A549 (cell line): ENCODE results near the gene CLASP1. TPM values are rescaled to one million over a fixed set of nuclear protein-coding genes. Genes with fewer than 3 reads are reported as not detected.

ENCODE experiments used
- ATAC-seq, 2 experiments: fragments of 200-7000 bp in 1 of 2; fragments of >200 bp in 1 of 2; cut with Nextera tagmentation in 1 of 2; cut with Tn5 transposase in 1 of 2; 3 replicates each; pipeline versions ENCODE4 v1.8.0 to v1.9.1; 2018 to 2020; ENCODE audit warnings: mild to moderate bottlenecking in 1 of 2, moderate library complexity in 1 of 2
- CTCF ChIA-PET: fragments of 300-600 bp; sonication (Branson Sonifier 250); formaldehyde crosslinking; extraction: SDS; loops from one replicate; lab custom pipeline; 2021; ENCODE audit warnings: antibody characterized with exemption, inconsistent platforms; lab: Yijun Ruan, JAX
- POLR2A ChIA-PET: fragments of 350-600 bp; formaldehyde crosslinking; extraction: SDS; loops from one replicate; lab custom pipeline; 2021; ENCODE audit warnings: antibody characterized with exemption, inconsistent platforms; lab: Yijun Ruan, JAX
- DNase-seq, 2 experiments: peaks; one replicate each; pipeline versions ENCODE4 v3.0.0 to v3.0.0-alpha.2; 2011 to 2016; ENCODE audit warnings: low read depth in 1 of 2, low spot score in 1 of 2
- FAIRE-seq: peaks from 2 replicates; lab custom pipeline; 2011; peaks lifted over from hg19 to GRCh38; lab: Jason Lieb, UNC
- H3K27ac ChIP-seq, 2 experiments: fragments of >200 bp; sonication (Bioruptor Twin); formaldehyde crosslinking; 3 replicates each; pipeline ENCODE4 v1.5.1; 2016 to 2017
- H3K4me1 ChIP-seq: fragments of >200 bp; sonication (Bioruptor Twin); formaldehyde crosslinking; 3 replicates; pipeline ENCODE4 v1.6.1; 2016
- H3K4me2 ChIP-seq: fragments of >200 bp; sonication (Bioruptor Twin); formaldehyde crosslinking; 3 replicates; pipeline ENCODE4 v1.6.1; 2016
- H3K4me3 ChIP-seq: fragments of >200 bp; sonication (Bioruptor Twin); formaldehyde crosslinking; 3 replicates; pipeline ENCODE4 v1.5.1; 2016
- H3K9me3 ChIP-seq: fragments of >200 bp; sonication (Bioruptor Twin); formaldehyde crosslinking; 3 replicates; pipeline ENCODE4 v1.6.1; 2016
- CBX8 ChIP-seq: fragments of 200-600 bp; sonication (generic); IDR thresholded peaks from 2 replicates; pipeline ENCODE4 v1.6.1; 2016
- CEBPB ChIP-seq, 2 experiments: fragments of >200 bp in 1 of 2; sonication (Bioruptor Twin) in 1 of 2; formaldehyde crosslinking in 1 of 2; IDR thresholded peaks; 2 replicates each; pipeline ENCODE4 v1.6.1; 2012 to 2016
- CHD2 ChIP-seq: fragments of 150-350 bp; IDR thresholded peaks from 2 replicates; pipeline ENCODE4 v1.6.1; 2014; ENCODE audit warnings: low read length; ENCODE audit not compliant: partially characterized antibody
- CHD4 ChIP-seq: fragments of 200-600 bp; sonication (generic); IDR thresholded peaks from 2 replicates; pipeline ENCODE4 v1.6.1; 2016; ENCODE audit warnings: antibody characterized with exemption, mild to moderate bottlenecking, borderline replicate concordance
- CTCF ChIP-seq: fragments of >200 bp; sonication (Bioruptor Twin); formaldehyde crosslinking; IDR thresholded peaks from 3 replicates; pipeline ENCODE4 v1.5.1; 2016
- E2F6 ChIP-seq: IDR thresholded peaks from 2 replicates; pipeline ENCODE4 v1.6.1; 2012; ENCODE audit warnings: low read depth, borderline replicate concordance
- EP300 ChIP-seq, 2 experiments: fragments of >200 bp; sonication (Bioruptor Twin); formaldehyde crosslinking; IDR thresholded peaks; 2 replicates in 1 of 2; 3 replicates in 1 of 2; pipeline ENCODE4 v1.6.1; 2016 to 2017
- ESRRA ChIP-seq: fragments of 150-350 bp; IDR thresholded peaks from 2 replicates; pipeline ENCODE4 v1.6.1; 2014; ENCODE audit warnings: mild to moderate bottlenecking, low read length, borderline replicate concordance
- FOSB ChIP-seq: fragments of 250-450 bp; sonication (Bioruptor Pico); IDR thresholded peaks from 2 replicates; pipeline ENCODE4 v1.5.0; 2020; ENCODE audit warnings: mild to moderate bottlenecking, moderate library complexity
- GATA3 ChIP-seq: IDR thresholded peaks from 2 replicates; pipeline ENCODE4 v1.6.1; 2012; ENCODE audit warnings: borderline replicate concordance
- HDAC2 ChIP-seq: fragments of 200-600 bp; sonication (generic); IDR thresholded peaks from 2 replicates; pipeline ENCODE4 v1.6.1; 2016
- HES2 ChIP-seq: fragments of >200 bp; sonication (Bioruptor Twin); formaldehyde crosslinking; IDR thresholded peaks from 2 replicates; pipeline ENCODE4 v1.6.1; 2016
- HMGXB4 ChIP-seq: fragments of 250-450 bp; sonication (Bioruptor Pico); IDR thresholded peaks from 2 replicates; pipeline ENCODE4 v1.5.0; 2021; ENCODE audit warnings: mild to moderate bottlenecking, moderate library complexity, borderline replicate concordance
- JUNB ChIP-seq: fragments of >200 bp; sonication (Bioruptor Twin); formaldehyde crosslinking; IDR thresholded peaks from 2 replicates; pipeline ENCODE4 v1.6.1; 2016
- MAX ChIP-seq: IDR thresholded peaks from 2 replicates; pipeline ENCODE4 v1.6.1; 2012
- PBX3 ChIP-seq: IDR thresholded peaks from 2 replicates; pipeline ENCODE4 v1.6.1; 2012
- POLR2A ChIP-seq: IDR thresholded peaks from 2 replicates; pipeline ENCODE4 v1.6.1; 2012; ENCODE audit warnings: mild to moderate bottlenecking, low read length
- RFX5 ChIP-seq: fragments of 450-650 bp; IDR thresholded peaks from 2 replicates; pipeline ENCODE4 v1.7.1; 2014; ENCODE audit warnings: antibody characterized with exemption, mild to moderate bottlenecking, moderate library complexity
- RNF2 ChIP-seq: fragments of 200-600 bp; sonication (generic); IDR thresholded peaks from 2 replicates; pipeline ENCODE4 v1.6.1; 2016; ENCODE audit warnings: low read depth, mild to moderate bottlenecking, antibody characterized with exemption, moderate library complexity, borderline replicate concordance
- SMC3 ChIP-seq: fragments of >200 bp; sonication (Bioruptor Twin); formaldehyde crosslinking; IDR thresholded peaks from 3 replicates; pipeline ENCODE4 v1.6.1; 2018; ENCODE audit warnings: inconsistent platforms
- TFCP2L1 ChIP-seq: fragments of 250-450 bp; sonication (Bioruptor Pico); IDR thresholded peaks from 2 replicates; pipeline ENCODE4 v1.5.0; 2021; ENCODE audit warnings: mild to moderate bottlenecking
- USF2 ChIP-seq: fragments of 450-650 bp; IDR thresholded peaks from 2 replicates; pipeline ENCODE4 v1.6.1; 2014; ENCODE audit warnings: antibody characterized with exemption
- ZFP36 ChIP-seq: fragments of 450-650 bp; IDR thresholded peaks from 2 replicates; pipeline ENCODE4 v1.6.1; 2014; ENCODE audit warnings: borderline replicate concordance; ENCODE audit not compliant: partially characterized antibody
- ZNF302 ChIP-seq: fragments of 250-450 bp; sonication (Bioruptor Pico); IDR thresholded peaks from 2 replicates; pipeline ENCODE4 v1.9.0; 2021; ENCODE audit warnings: inconsistent platforms, mild to moderate bottlenecking, moderate library complexity
- WGBS: methylation state at CpG from one replicate; pipeline ENCODE4 v1.1.6; 2017; ENCODE audit errors: missing lambda C conversion rate; 5-methylcytosine and 5-hydroxymethylcytosine counted together
- polyA plus RNA-seq, 4 experiments: library from polyadenylated mRNA; depleted of rRNA in 3 of 4; stranded (reverse); fragments of >200 nt; fragmentation: RNase III in 1 of 4; extraction: RNeasy Plus Mini Kit Qiagen cat#74134 plus additional on column Dnase treatment in 1 of 4; gene quantifications; 2 replicates in 3 of 4; 3 replicates in 1 of 4; pipeline ENCODE4 v1.2.3, GENCODE V29; 2011 to 2017

The CLASP1 gene
- polyA plus RNA-seq, 2 of the 4 experiments (the other 2 are of a cell fraction): 11.7 to 15.8 TPM

- no peak for TF ChIP-seq RNF2
Measured at GRCh38 chr2:121470917-121471316, 178.3 kb downstream of the CLASP1 start (continued).

- no peak overlapping the region for H3K4me3 ChIP-seq
- WGBS: 94% methylated on average over 3 of the region's 3 CpGs
- no peak for FAIRE-seq
- TF ChIP-seq SMC3: no peak
- no peak for TF ChIP-seq HMGXB4 (CRISPR knock-in tag)
- no peak for TF ChIP-seq E2F6
- TF ChIP-seq FOSB (CRISPR knock-in tag): no peak
- no peak for TF ChIP-seq POLR2A
- no peak for TF ChIP-seq JUNB
- no peak for TF ChIP-seq HES2
- TF ChIP-seq MAX: no peak
- no peak for TF ChIP-seq GATA3
- no peak for TF ChIP-seq PBX3
- TF ChIP-seq, all 56 proteins: peak for 0
- Histone ChIP-seq H3K27ac (no peak overlapping the region), H3K4me2 (no peak overlapping the region), H3K4me1 (peaks cover 14% of the 10 kb centered on the region), H3K9me3 (no peaks in the 10 kb centered on the region)
- ATAC-seq (no peak), DNase-seq (no peak)
- CTCF ChIA-PET: interaction anchor here (0.6 to 1.6 kb wide), 2 partner anchors 9 to 50 kb away, joined by 3 read pairs; no protein-coding TSS in a partner anchor
- POLR2A ChIA-PET: interaction anchor here (0.7 kb wide), 1 partner anchor 25 kb away, joined by 5 read pairs; no protein-coding TSS in a partner anchor
Measured at GRCh38 chr2:121469356-121469755, 179.9 kb downstream of the CLASP1 start.

GRCh38 chr2:121468936-121469335 is 180.3 kb downstream of the CLASP1 start:
- CTCF ChIA-PET: interaction anchor here (0.6 to 1.6 kb wide), 3 partner anchors 9 to 50 kb away, joined by 3 read pairs; no protein-coding TSS in a partner anchor

More at GRCh38 chr2:121468936-121469335, 180.3 kb downstream of the CLASP1 start:
- H3K9me3 ChIP-seq: no peaks in the 10 kb centered on the region
- peaks cover 14% of the 10 kb centered on the region for H3K4me1 ChIP-seq
- DNase-seq (no peak), FAIRE-seq (no peak), ATAC-seq (no peak)
- no peak overlapping the region for H3K4me2 ChIP-seq
- TF ChIP-seq POLR2A (no peak), JUNB (no peak), EP300 (IDR thresholded peaks at IDR 0.05) (no peak), ESRRA (no peak), TFCP2L1 (CRISPR knock-in tag) (no peak), ZFP36 (no peak), CHD2 (no peak), HDAC2 (no peak), CTCF (no peak), RFX5 (no peak), ZNF302 (no peak), CEBPB (IDR thresholded peaks at IDR 0.05) (no peak), CBX8 (no peak), CHD4 (no peak), USF2 (no peak)
- WGBS: 95% methylated on average over 6 of the region's 6 CpGs
- POLR2A ChIA-PET: no interaction called here
- no peak overlapping the region for H3K4me3 ChIP-seq
- H3K27ac ChIP-seq: no peak overlapping the region
